GM19463 (cell line): ENCODE results near the gene PGRMC2.
"Not testable (repeated sequence)": the region's sequence is repeated elsewhere in the genome, so short reads cannot be mapped to it uniquely, and the experiment has no call there.

Experiments
- ATAC-seq: cut with Tn5 transposase; IDR thresholded peaks from one replicate; pipeline ENCODE4 v1.9.1; 2021; ENCODE audit warnings: mild to moderate bottlenecking, moderate library complexity; ENCODE audit not compliant: unreplicated experiment

PGRMC2 gene

GRCh38 chr4:128271551-128271950 lies 16.1 kb downstream of the PGRMC2 start:
- ATAC-seq: no peak

DNA sequence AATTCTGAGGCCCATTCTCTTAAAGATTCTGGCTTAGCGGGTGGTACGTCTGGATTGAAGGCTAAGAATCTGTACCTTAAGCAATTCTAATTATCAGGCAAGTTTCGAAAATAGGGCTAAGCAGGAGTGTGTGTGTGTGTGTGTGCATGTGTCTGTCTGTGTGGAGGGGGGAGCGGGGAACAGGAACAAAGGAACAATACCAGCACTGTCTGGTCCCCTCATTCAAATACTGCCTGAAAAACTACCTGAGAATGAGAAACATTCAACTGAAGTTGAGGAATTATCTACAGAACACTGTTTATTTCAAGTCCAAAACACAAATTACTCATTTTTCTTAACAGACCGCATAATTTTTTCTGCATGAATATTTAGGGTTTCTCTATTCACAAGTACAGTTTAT lies 18.6 kb downstream of the PGRMC2 start:
- no peak for ATAC-seq

GRCh38 chr4:128267745-128268144 lies 19.9 kb downstream of the PGRMC2 start:
- ATAC-seq: no peak

DNA sequence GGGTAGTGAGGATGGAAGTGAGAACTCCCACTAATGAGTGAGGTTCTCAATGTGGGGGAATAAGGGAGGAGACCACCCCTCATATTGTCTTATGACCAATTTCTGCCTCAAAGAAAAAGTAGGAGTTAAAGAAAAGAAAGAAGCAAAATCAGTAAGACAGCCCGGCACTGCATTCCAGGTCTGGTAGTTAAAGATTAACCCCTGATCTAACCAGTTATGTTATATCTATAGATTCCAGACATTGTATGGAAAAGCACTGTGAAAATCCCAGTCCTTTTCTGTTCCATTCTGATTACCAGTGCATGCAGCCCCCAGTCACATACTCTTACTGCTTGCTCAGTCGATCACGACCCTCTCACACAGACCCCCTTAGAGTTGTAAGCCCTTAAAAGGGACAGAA lies 20.4 kb downstream of the PGRMC2 start:
- ATAC-seq: not testable (repeated sequence)

- ATAC-seq: not testable (repeated sequence)
Observed at GRCh38 chr4:128265550-128265949, 22.1 kb downstream of the PGRMC2 start.

DNA sequence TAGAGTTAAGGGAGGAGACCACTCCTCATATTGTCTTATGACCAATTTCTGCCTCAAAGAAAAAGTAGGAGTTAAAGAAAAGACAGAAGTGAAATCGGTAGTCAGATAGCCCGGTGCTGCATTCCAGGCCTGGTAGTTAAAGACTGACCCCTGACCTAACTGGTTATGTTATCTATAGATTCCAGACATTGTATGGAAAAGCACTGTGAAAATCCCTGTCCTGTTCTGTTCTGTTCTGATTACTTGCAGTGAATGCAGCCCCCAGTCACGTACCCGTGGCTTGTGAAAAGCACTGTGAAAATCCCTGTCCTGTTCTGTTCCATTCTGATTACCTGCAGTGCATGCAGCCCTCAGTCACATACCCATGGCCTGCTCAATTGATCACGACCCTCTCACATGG lies 27.7 kb downstream of the PGRMC2 start:
- ATAC-seq: not testable (repeated sequence)

DNA sequence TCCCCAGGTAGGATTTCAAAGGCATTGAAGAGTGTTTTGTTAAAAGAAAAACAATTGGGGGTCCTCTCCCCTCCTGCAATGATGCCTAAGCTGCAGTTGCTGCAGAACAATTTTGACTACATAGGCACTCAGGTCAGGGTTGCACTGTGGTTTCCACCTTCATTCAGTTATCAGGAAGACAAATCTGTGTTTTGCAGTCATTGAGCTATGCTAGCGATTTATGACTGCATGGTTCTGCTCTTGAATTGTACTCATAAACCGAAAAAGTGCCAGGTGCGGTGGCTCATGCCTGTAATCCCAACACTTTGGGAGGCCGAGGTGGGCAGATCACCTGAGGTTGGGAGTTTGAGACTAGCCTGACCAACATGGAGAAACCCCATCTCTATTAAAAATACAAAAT lies 29.4 kb downstream of the PGRMC2 start:
- ATAC-seq: not testable (repeated sequence)

DNA sequence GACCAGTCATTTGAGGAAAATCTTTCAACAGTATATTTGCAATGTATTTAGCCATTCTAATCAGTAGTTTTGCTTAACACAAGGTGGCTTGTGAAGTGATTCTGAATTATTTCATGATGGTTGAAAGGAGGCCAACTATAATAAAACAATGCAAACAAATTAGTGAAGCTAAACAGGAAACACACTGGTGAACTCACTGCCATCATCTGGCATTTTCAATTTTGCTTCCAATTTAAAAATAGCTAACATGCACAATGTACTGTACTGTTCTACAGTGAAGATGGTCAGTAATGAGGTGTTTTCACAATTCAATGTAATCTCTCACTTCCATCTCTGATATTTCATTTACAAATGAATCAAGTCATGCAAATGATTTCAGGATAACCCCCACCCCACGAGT lies 31.1 kb downstream of the PGRMC2 start:
- no peak for ATAC-seq

DNA sequence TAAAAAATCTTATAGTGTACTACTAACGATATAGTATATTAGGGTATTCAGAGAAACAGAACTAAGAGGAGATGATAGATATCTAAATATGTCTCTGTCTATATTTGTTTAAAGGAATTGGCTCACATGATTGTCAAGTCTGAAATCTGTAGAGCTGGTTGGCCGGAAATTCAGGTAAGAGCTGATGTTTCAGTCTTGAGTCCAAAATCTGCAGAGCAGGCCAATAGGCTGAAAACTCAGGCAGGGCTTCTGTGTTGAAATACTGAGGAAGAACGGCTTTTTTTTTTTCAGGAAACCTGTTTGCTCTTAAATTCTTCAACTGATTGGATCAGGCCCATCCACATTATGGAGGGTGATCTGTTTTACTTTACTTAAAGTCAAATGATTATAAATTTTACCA lies 31.7 kb downstream of the PGRMC2 start:
- ATAC-seq: no peak

DNA sequence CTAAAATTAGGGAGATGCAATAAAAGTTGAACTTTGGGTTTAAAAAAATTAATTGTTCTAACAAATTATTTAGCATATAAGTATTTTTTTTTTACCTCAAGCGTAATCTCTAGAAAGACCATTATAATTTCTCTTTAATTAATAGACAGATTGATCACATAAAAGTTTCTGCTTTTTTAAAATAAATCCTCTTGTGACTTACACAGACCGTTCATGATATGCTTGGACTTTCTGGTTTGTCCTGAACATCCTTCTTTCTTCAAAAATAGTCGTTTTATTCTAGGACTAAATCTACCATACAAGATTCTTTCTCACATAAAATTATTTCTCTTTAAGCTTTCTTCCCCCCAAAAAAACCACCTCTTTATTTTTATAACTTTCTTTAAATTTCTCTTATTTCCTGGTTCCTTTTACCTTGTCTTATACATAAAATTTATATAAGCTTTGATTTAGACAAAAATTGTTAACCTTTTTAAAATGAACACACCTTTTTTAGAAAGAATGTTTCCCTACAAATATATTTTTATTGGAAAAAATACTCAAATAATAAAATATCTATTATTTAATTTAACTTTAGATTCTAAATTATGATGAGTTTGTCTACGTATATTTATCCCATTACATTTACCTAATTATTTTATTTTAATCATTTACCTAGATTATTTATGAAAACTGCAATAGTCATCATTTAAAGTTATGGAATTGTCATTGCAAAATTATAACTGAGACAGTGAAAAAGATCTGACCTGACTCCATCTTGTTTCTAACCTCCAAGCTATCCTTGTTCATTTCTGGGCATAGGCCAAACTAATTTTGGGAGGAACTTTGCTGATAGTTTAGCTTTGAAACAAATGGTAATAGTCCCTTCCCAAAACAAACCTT lies 37.6 kb downstream of the PGRMC2 start:
- ATAC-seq: no peak

DNA sequence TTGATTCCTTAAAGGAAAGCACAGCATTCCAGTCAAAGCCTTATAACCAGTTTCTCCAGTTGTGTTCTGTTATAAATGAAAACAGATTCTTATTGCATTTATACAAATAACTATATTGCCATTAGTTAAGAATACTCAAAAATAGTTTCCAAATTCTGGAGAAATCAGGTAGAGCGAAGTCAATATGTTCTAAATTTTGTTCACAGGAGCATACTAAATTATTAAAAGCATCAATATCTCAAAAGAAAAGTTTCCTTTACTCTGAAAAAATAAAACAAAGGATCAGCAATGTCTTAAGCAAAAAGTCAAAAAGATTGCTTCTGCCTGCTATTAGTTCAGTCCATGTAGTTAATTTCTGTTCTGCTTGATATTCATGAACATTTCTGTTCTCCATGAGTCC lies 39.7 kb downstream of the PGRMC2 start:
- ATAC-seq: no peak

- not testable (repeated sequence) for ATAC-seq
Observed at GRCh38 chr4:128245391-128245790, 42.2 kb downstream of the PGRMC2 start.

DNA sequence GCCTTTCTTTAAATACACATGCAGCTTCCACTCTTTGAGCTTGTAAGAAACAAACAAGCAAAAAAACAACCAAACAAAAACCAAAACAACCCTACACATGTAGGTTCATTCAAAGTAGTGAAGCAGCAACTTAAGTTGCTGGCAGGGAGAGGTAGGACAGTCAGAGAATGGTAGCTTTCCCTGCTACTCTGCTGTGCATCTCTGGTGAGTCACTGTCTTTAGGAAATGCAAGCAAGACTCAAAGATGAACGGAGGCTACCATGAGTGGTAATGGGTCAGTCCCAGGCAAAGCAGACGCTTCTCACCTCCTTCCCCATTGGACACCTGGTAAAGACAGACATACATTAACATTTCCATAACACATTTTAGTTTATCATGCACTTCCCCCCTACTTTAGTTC lies 43.2 kb downstream of the PGRMC2 start:
- no peak for ATAC-seq

GRCh38 chr4:128242601-128243000 lies 45.0 kb downstream of the PGRMC2 start:
- no peak for ATAC-seq

- ATAC-seq: no peak
Observed at GRCh38 chr4:128241981-128242380, 45.6 kb downstream of the PGRMC2 start.

- no peak for ATAC-seq
Observed at GRCh38 chr4:128241425-128241913, 46.1 kb downstream of the PGRMC2 start.

GRCh38 chr4:128241019-128241418 lies 46.6 kb downstream of the PGRMC2 start:
- ATAC-seq: no peak

DNA sequence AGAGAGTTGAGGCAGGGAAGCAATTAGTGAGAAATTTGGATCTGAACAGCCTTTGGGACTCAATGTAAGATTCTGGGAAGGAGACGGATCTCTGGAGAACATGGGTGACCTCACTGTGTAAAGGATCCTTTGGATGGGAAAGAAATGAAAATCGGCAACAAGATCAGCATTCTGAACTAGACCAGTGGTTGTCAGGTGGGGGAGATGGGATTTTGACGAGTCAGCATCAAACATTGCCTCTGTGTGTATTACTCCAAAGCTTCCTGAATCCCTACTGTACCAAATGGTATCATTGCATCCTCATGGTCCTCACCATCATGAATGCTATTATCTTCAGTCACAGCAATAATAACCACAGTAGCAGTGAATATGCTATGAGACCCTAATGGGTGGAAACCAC lies 52.8 kb downstream of the PGRMC2 start:
- no peak for ATAC-seq

GRCh38 chr4:128232719-128233118 lies 54.9 kb downstream of the PGRMC2 start:
- no peak for ATAC-seq

- ATAC-seq: no peak
Observed at GRCh38 chr4:128228845-128229795, 58.5 kb downstream of the PGRMC2 start.

DNA sequence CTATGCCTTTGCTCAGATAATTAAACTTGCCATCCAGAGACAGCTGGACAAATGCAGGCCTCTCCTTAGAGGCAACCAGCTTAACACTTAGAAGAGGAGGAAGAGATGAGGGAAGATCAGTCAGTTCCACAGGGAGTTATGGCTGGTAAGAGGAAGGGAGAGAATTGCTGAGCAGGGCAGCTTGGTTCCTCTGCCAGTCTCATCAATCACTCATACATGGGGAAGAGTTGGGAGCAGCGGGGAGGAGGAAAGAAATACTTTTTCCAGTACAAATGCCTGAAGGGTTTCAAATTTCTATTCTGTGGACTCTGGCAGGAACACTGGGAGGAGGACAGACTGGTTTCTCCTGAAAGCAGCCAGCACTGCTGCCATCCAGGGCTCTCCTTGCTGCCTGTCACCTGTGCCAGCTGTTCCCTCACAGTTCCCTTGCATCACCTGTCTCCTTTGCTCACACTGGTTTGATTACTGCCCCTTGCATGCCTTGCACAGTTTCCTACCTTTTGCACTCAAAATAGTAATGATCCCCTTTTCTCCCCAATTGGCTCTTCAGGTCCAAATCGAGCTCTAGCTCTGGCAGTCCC lies 59.5 kb downstream of the PGRMC2 start:
- no peak for ATAC-seq
